ENCODE results near the gene GOT1. TPM values are rescaled to one million over a fixed set of nuclear protein-coding genes. Genes with fewer than 3 reads are reported as not detected.

GOT1 gene
- polyA plus RNA-seq, 3 donors: 2.6 to 10.4 (median 8.2) TPM

- H3K27ac Mint-ChIP-seq: no peak overlapping the region
- Histone ChIP-seq H3K36me3 (replicated peaks in 1 of 2; ENCODE audit: control insufficient read depth in 1 of 2, insufficient read depth in 2 of 2, low read length in 2 of 2) (no peaks in the 10 kb centered on the region), H3K27ac (ENCODE audit: low read depth in 1 of 2, low read length in 2 of 2) (no peak overlapping the region), H3K9ac (ENCODE audit: insufficient read depth, low read length, poor library complexity, severe bottlenecking) (no peak overlapping the region), H3K79me2 (ENCODE audit: insufficient read depth, low read length) (no peaks in the 10 kb centered on the region), H3K27me3 (ENCODE audit: control insufficient read depth in 2 of 2, insufficient read depth in 2 of 2, low read length in 2 of 2) (no peaks in the 10 kb centered on the region), H4K20me1 (ENCODE audit: insufficient read depth, low read length) (no peaks in the 10 kb centered on the region), H2AFZ (ENCODE audit: insufficient read depth, low read depth, low read length, poor library complexity, severe bottlenecking) (no peak overlapping the region), H3K9me3 (replicated peaks in 1 of 2; ENCODE audit: control insufficient read depth in 1 of 2, insufficient read depth in 1 of 2, low read length in 2 of 2) (no peaks in the 10 kb centered on the region), H3K4me2 (replicated peaks; ENCODE audit: extremely low read depth, low read length, poor library complexity, severe bottlenecking) (no peak overlapping the region), H3K4me1 (ENCODE audit: control insufficient read depth in 1 of 2, insufficient read depth in 2 of 2, low read length in 2 of 2) (no peaks in the 10 kb centered on the region), H3K4me3 (replicated peaks in 1 of 3; ENCODE audit: low read depth in 2 of 3, low read length in 3 of 3) (no peak overlapping the region)
- no CpG with 5 or more reads among the region's 2 CpGs for WGBS (ENCODE audit: insufficient coverage)
- no peak for TF ChIP-seq CTCF (IDR thresholded peaks at IDR 0.05)
- DNase-seq: no peak
- intact Hi-C loops (cut with micrococcal nuclease): no loop called here
- H3K9me3 Mint-ChIP-seq: no peaks in the 10 kb centered on the region
- H3K27me3 Mint-ChIP-seq (ENCODE audit: low read depth in 3 of 3): peaks cover 0 to 5% (median 0%) of the 10 kb centered on the region in 3 donors
- H3K4me1 Mint-ChIP-seq: peaks cover 4% of the 10 kb centered on the region
- no peaks in the 10 kb centered on the region for H3K36me3 Mint-ChIP-seq
- no peak overlapping the region for H3K4me3 Mint-ChIP-seq
Measured at GRCh38 chr10:99374526-99374925, 55.9 kb downstream of the GOT1 start.

GRCh38 chr10:99372546-99373271 is 57.7 kb downstream of the GOT1 start:
- H3K9me3 ChIP-seq (replicated peaks in 1 of 2; ENCODE audit: control insufficient read depth in 1 of 2, insufficient read depth in 1 of 2, low read length in 2 of 2): no peaks in the 10 kb centered on the region
- DNase-seq: peak in 1 of 3 donors; percentile 10
- peak overlapping the region in 1 of 7 donors; percentile 52 for H3K27ac Mint-ChIP-seq
- no peaks in the 10 kb centered on the region for H3K36me3 Mint-ChIP-seq
- H3K79me2 ChIP-seq (ENCODE audit: insufficient read depth, low read length): no peaks in the 10 kb centered on the region
- H3K27me3 Mint-ChIP-seq (ENCODE audit: low read depth in 3 of 3): peaks cover 0 to 5% (median under 1%) of the 10 kb centered on the region in 3 donors
- H3K27me3 ChIP-seq (ENCODE audit: control insufficient read depth in 2 of 2, insufficient read depth in 2 of 2, low read length in 2 of 2): no peaks in the 10 kb centered on the region
- H3K4me3 ChIP-seq (replicated peaks in 1 of 3; ENCODE audit: low read depth in 2 of 3, low read length in 3 of 3): no peak overlapping the region
- TF ChIP-seq CTCF (IDR thresholded peaks at IDR 0.05): no peak
- H3K27ac ChIP-seq (ENCODE audit: low read depth in 1 of 2, low read length in 2 of 2): no peak overlapping the region
- H4K20me1 ChIP-seq (ENCODE audit: insufficient read depth, low read length): no peaks in the 10 kb centered on the region
- H3K4me2 ChIP-seq (replicated peaks; ENCODE audit: extremely low read depth, low read length, poor library complexity, severe bottlenecking): no peak overlapping the region
- 78% methylated on average over 2 of the region's 9 CpGs for WGBS (ENCODE audit: insufficient coverage)
- H3K4me1 ChIP-seq (ENCODE audit: control insufficient read depth in 1 of 2, insufficient read depth in 2 of 2, low read length in 2 of 2): no peaks in the 10 kb centered on the region
- no peak overlapping the region for H2AFZ ChIP-seq (ENCODE audit: insufficient read depth, low read depth, low read length, poor library complexity, severe bottlenecking)
- H3K9me3 Mint-ChIP-seq: no peaks in the 10 kb centered on the region
- H3K4me3 Mint-ChIP-seq: no peak overlapping the region
- no peaks in the 10 kb centered on the region for H3K36me3 ChIP-seq (replicated peaks in 1 of 2; ENCODE audit: control insufficient read depth in 1 of 2, insufficient read depth in 2 of 2, low read length in 2 of 2)
- intact Hi-C loops (cut with micrococcal nuclease): no loop called here
- H3K4me1 Mint-ChIP-seq: peaks cover 4% of the 10 kb centered on the region
- no peak overlapping the region for H3K9ac ChIP-seq (ENCODE audit: insufficient read depth, low read length, poor library complexity, severe bottlenecking)

Measured in CD14-positive monocyte (primary cell).